SK-N-SH treated with all-trans-retinoic acid at 6 μM for 48 hours (cell line): ENCODE results near the gene MINDY4.

Source experiments
- ATAC-seq: fragments of 200-7000 bp; cut with Tn5 transposase; 3 replicates; pipeline ENCODE4 v1.9.1; 2020; ENCODE audit warnings: mild to moderate bottlenecking, moderate library complexity
- ARNTL ChIP-seq: fragments of 450-650 bp; formaldehyde crosslinking; IDR thresholded peaks from 2 replicates; pipeline ENCODE4 v1.5.0; 2020; ENCODE audit warnings: low read depth, mild to moderate bottlenecking, moderate library complexity, borderline replicate concordance
- BACH2 ChIP-seq: fragments of 250-450 bp; sonication (Bioruptor Pico); IDR thresholded peaks from 2 replicates; pipeline ENCODE4 v1.9.0; 2021; ENCODE audit warnings: mild to moderate bottlenecking, borderline replicate concordance
- CREB5 ChIP-seq: fragments of 250-450 bp; sonication (Bioruptor Pico); IDR thresholded peaks from 2 replicates; pipeline ENCODE4 v1.5.1; 2020; ENCODE audit warnings: low read depth, mild to moderate bottlenecking, moderate library complexity
- CSDC2 ChIP-seq: fragments of 250-450 bp; sonication (Bioruptor Pico); IDR thresholded peaks from 2 replicates; pipeline ENCODE4 v1.5.0; 2020; ENCODE audit warnings: mild to moderate bottlenecking, moderate library complexity
- CSRNP3 ChIP-seq: fragments of 250-450 bp; sonication (Bioruptor Pico); IDR thresholded peaks from 2 replicates; pipeline ENCODE4 v1.5.1; 2021; ENCODE audit warnings: mild to moderate bottlenecking, moderate library complexity
- ESRRG ChIP-seq: fragments of 250-450 bp; sonication (Bioruptor Pico); IDR thresholded peaks from 2 replicates; pipeline ENCODE4 v1.6.1; 2021; ENCODE audit warnings: mild to moderate bottlenecking
- GLIS3 ChIP-seq: fragments of 250-450 bp; sonication (Bioruptor Pico); IDR thresholded peaks from 2 replicates; pipeline ENCODE4 v1.5.0; 2020; ENCODE audit warnings: mild to moderate bottlenecking, moderate library complexity
- ISL1 ChIP-seq: fragments of 250-450 bp; sonication (Bioruptor Pico); IDR thresholded peaks from 2 replicates; pipeline ENCODE4 v2.1.2; 2022; ENCODE audit warnings: mild to moderate bottlenecking, moderate library complexity
- OSR1 ChIP-seq: fragments of 250-450 bp; sonication (Bioruptor Pico); IDR thresholded peaks from 2 replicates; pipeline ENCODE4 v1.8.0; 2022; ENCODE audit warnings: moderate library complexity, mild to moderate bottlenecking, inconsistent platforms
- PATZ1 ChIP-seq: fragments of 250-450 bp; sonication (Bioruptor Pico); IDR thresholded peaks from 2 replicates; pipeline ENCODE4 v1.8.0; 2020; ENCODE audit warnings: mild to moderate bottlenecking, moderate library complexity, borderline replicate concordance
- POU6F1 ChIP-seq: fragments of 250-450 bp; sonication (Bioruptor Pico); IDR thresholded peaks from 2 replicates; pipeline ENCODE4 v1.8.0; 2021; ENCODE audit warnings: low read depth, mild to moderate bottlenecking, moderate library complexity, borderline replicate concordance
- PPARA ChIP-seq: fragments of 250-450 bp; sonication (Bioruptor Pico); IDR thresholded peaks from 2 replicates; pipeline ENCODE4 v1.5.0; 2020; ENCODE audit warnings: mild to moderate bottlenecking, borderline replicate concordance
- SNAI2 ChIP-seq: fragments of 250-450 bp; sonication (Bioruptor Pico); IDR thresholded peaks from 2 replicates; pipeline ENCODE4 v1.5.0; 2020; ENCODE audit warnings: mild to moderate bottlenecking, moderate library complexity
- TOX ChIP-seq: fragments of 250-450 bp; sonication (Bioruptor Pico); IDR thresholded peaks from 2 replicates; pipeline ENCODE4 v1.8.0; 2021; ENCODE audit warnings: mild to moderate bottlenecking, moderate library complexity, borderline replicate concordance
- TSHZ2 ChIP-seq: fragments of 250-450 bp; sonication (Bioruptor Pico); IDR thresholded peaks from 2 replicates; pipeline ENCODE4 v1.5.0; 2020; ENCODE audit warnings: mild to moderate bottlenecking, moderate library complexity
- ZC3H10 ChIP-seq: fragments of 250-450 bp; sonication (Bioruptor Pico); IDR thresholded peaks from 2 replicates; pipeline ENCODE4 v1.5.1; 2021; ENCODE audit warnings: mild to moderate bottlenecking, moderate library complexity
- ZFP3 ChIP-seq: fragments of 250-450 bp; sonication (Bioruptor Pico); IDR thresholded peaks from 2 replicates; pipeline ENCODE4 v1.5.0; 2020; ENCODE audit warnings: mild to moderate bottlenecking, moderate library complexity
- ZFP30 ChIP-seq: fragments of 450-650 bp; formaldehyde crosslinking; IDR thresholded peaks from 2 replicates; pipeline ENCODE4 v1.5.0; 2022; ENCODE audit warnings: mild to moderate bottlenecking, moderate library complexity
- ZNF565 ChIP-seq: fragments of 450-650 bp; formaldehyde crosslinking; conservative IDR thresholded peaks from 2 replicates; pipeline ENCODE4 v1.5.0; 2020; ENCODE audit warnings: low read depth, mild to moderate bottlenecking, moderate library complexity
- ZNF70 ChIP-seq: fragments of 450-650 bp; formaldehyde crosslinking; IDR thresholded peaks from 2 replicates; pipeline ENCODE4 v1.5.0; 2020; ENCODE audit warnings: mild to moderate bottlenecking, moderate library complexity
- ZNF8 ChIP-seq: fragments of 450-650 bp; formaldehyde crosslinking; IDR thresholded peaks from 2 replicates; pipeline ENCODE4 v1.5.0; 2020; ENCODE audit warnings: mild to moderate bottlenecking, moderate library complexity

MINDY4 gene

GRCh38 chr7:30744075-30744417 is 27.2 kb upstream of the MINDY4 start (continued):
- TF ChIP-seq POU6F1, result no peak

GRCh38 chr7:30745261-30745941 is 25.8 kb upstream of the MINDY4 start:
- no peak for ATAC-seq
- TF ChIP-seq ZNF8 (CRISPR knock-in tag) (no peak), ZFP30 (CRISPR knock-in tag) (no peak), SNAI2 (CRISPR knock-in tag) (no peak), ZC3H10 (no peak), OSR1 (CRISPR knock-in tag) (no peak), ZNF70 (no peak), ZFP3 (CRISPR knock-in tag) (no peak), PPARA (CRISPR knock-in tag) (no peak), CSRNP3 (CRISPR knock-in tag) (no peak), CREB5 (CRISPR knock-in tag) (no peak), GLIS3 (CRISPR knock-in tag) (no peak), ISL1 (CRISPR knock-in tag) (no peak), ARNTL (no peak), TOX (CRISPR knock-in tag) (no peak), TSHZ2 (CRISPR knock-in tag) (no peak), CSDC2 (CRISPR knock-in tag) (no peak), PATZ1 (CRISPR knock-in tag) (no peak), BACH2 (CRISPR knock-in tag) (no peak)
- TF ChIP-seq, all 23 proteins: peak for 0

- TF ChIP-seq BACH2 (CRISPR knock-in tag), result no peak
- TF ChIP-seq ZNF70, result no peak
- no peak for TF ChIP-seq CSDC2 (CRISPR knock-in tag)
- TF ChIP-seq ZFP3 (CRISPR knock-in tag), result no peak
- TF ChIP-seq ESRRG (CRISPR knock-in tag), result no peak
- TF ChIP-seq PATZ1 (CRISPR knock-in tag), result no peak
- no peak for TF ChIP-seq ZNF565
- TF ChIP-seq CSRNP3 (CRISPR knock-in tag), result no peak
- no peak for TF ChIP-seq TOX (CRISPR knock-in tag)
- no peak for TF ChIP-seq ZC3H10
- TF ChIP-seq GLIS3 (CRISPR knock-in tag), result no peak
- TF ChIP-seq, all 23 proteins: peak for 0
- no peak for ATAC-seq
Observed at GRCh38 chr7:30750010-30750409, 21.2 kb upstream of the MINDY4 start.
